Ovary (tissue), 3 donors: ENCODE data around the gene MUCL3.

Source experiments
- POLR2A ChIP-seq: fragments of 450-650 bp; IDR thresholded peaks from one replicate; pipeline ENCODE4 v1.6.1; 2017; ENCODE audit warnings: antibody characterized with exemption, mild to moderate bottlenecking, moderate library complexity
- TF ChIP-seq, protein P1 (sequence below), 3 donors: fragments of 450-650 bp in 2 of 3; fragments of 200-600 bp in 1 of 3; IDR thresholded peaks; one replicate each; pipeline versions ENCODE4 v1.5.1 to v1.8.0; 2016 to 2022; ENCODE audit warnings: antibody characterized with exemption in 3 of 3, mild to moderate bottlenecking in 1 of 3
- donor health status: DM: no; HTN: no; CAD: no.

DNA sequence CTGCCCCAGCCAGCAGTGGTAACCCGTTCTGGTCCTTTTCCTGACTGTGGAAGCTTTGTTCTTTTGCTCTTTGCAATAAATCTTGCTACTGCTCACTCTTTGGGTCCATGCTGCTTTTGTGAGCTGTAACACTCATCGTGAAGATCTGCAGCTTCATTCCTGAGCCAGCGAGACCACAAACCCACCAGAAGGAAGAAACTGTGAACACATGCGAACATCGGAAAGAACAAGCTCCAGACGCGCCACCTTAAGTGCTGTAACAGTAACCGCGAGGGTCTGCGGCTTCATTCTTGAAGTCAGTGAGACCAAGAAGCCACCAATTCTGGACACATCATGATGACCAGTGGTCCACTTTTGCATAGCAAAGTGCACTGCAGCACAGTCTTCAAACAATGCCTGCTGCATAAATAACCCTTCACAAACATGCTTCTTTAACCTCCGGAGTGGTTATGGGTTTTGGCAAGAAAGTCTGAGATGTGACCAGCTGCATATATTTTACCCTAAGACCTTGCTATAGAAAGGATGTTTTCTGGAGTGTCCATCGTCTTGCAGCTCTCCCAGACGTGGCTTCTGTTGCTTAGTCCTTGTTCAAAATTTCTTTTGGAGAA, 60.6 kb downstream of the MUCL3 start:
- TF ChIP-seq, protein P1, sequence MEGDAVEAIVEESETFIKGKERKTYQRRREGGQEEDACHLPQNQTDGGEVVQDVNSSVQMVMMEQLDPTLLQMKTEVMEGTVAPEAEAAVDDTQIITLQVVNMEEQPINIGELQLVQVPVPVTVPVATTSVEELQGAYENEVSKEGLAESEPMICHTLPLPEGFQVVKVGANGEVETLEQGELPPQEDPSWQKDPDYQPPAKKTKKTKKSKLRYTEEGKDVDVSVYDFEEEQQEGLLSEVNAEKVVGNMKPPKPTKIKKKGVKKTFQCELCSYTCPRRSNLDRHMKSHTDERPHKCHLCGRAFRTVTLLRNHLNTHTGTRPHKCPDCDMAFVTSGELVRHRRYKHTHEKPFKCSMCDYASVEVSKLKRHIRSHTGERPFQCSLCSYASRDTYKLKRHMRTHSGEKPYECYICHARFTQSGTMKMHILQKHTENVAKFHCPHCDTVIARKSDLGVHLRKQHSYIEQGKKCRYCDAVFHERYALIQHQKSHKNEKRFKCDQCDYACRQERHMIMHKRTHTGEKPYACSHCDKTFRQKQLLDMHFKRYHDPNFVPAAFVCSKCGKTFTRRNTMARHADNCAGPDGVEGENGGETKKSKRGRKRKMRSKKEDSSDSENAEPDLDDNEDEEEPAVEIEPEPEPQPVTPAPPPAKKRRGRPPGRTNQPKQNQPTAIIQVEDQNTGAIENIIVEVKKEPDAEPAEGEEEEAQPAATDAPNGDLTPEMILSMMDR (IDR thresholded peaks at IDR 0.05), result no peak
- no peak for TF ChIP-seq POLR2A
